K562 (cell line): ENCODE results near the gene PPARG. TPM values are rescaled to one million over a fixed set of nuclear protein-coding genes. Genes with fewer than 3 reads are reported as not detected.

Source experiments
- polyA plus RNA-seq, 8 experiments: library from polyadenylated mRNA; depleted of rRNA in 4 of 8; stranded (reverse) in 5 of 8; unstranded in 3 of 8; fragments of >200 nt; fragmentation: Nextera tagmentation in 2 of 8; fragmentation: Illumina TruSeq in 1 of 8; extraction: Ambion mirVana in 2 of 8; extraction: Trizol in 1 of 8; gene quantifications; 2 replicates each; pipeline versions ENCODE4 v1.2.1 to v1.2.3, GENCODE V29; 2011 to 2014; ENCODE audit warnings: inconsistent platforms in 1 of 8, missing spikeins in 1 of 8
- total RNA-seq, 7 experiments: library from RNA; depleted of rRNA in 6 of 7; stranded (reverse); fragments of >200 nt in 6 of 7; fragmentation: Illumina TruSeq in 2 of 7; extraction: Trizol in 2 of 7; gene quantifications; 2 replicates each; pipeline versions ENCODE4 v1.2.1 to v1.2.3, GENCODE V29; 2011 to 2021; ENCODE audit warnings: low replicate concordance in 1 of 7
- TF ChIP-seq, protein P1 (sequence below): fragments of 450-650 bp; IDR thresholded peaks from 2 replicates; pipeline ENCODE4 v1.6.1; 2016; ENCODE audit warnings: mild to moderate bottlenecking, moderate library complexity

PPARG gene
- total and polyA plus RNA-seq, 9 of the 15 experiments (the other 6 are each of a cell fraction or from before 2014, with no cell fraction given): not detected

DNA sequence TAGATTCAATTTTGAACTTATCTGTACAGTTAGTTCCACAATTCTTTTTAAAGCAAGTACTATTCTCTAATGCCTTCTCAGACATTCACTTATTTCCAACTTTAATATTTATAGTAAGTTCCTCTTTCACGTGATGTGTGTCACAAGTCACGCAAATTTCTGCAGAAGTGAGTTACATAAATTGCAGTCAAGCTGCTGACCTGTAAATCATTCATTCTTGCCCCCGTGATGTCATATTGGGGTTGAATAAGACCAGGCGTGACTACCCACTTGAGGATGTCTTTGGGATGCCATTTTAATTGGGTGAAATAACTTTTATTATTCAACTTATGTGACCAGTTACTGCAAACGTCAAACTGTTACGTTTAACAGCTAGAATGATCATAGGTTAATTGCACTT, 15.1 kb downstream of the PPARG start (continued):
- TF ChIP-seq, protein P1, sequence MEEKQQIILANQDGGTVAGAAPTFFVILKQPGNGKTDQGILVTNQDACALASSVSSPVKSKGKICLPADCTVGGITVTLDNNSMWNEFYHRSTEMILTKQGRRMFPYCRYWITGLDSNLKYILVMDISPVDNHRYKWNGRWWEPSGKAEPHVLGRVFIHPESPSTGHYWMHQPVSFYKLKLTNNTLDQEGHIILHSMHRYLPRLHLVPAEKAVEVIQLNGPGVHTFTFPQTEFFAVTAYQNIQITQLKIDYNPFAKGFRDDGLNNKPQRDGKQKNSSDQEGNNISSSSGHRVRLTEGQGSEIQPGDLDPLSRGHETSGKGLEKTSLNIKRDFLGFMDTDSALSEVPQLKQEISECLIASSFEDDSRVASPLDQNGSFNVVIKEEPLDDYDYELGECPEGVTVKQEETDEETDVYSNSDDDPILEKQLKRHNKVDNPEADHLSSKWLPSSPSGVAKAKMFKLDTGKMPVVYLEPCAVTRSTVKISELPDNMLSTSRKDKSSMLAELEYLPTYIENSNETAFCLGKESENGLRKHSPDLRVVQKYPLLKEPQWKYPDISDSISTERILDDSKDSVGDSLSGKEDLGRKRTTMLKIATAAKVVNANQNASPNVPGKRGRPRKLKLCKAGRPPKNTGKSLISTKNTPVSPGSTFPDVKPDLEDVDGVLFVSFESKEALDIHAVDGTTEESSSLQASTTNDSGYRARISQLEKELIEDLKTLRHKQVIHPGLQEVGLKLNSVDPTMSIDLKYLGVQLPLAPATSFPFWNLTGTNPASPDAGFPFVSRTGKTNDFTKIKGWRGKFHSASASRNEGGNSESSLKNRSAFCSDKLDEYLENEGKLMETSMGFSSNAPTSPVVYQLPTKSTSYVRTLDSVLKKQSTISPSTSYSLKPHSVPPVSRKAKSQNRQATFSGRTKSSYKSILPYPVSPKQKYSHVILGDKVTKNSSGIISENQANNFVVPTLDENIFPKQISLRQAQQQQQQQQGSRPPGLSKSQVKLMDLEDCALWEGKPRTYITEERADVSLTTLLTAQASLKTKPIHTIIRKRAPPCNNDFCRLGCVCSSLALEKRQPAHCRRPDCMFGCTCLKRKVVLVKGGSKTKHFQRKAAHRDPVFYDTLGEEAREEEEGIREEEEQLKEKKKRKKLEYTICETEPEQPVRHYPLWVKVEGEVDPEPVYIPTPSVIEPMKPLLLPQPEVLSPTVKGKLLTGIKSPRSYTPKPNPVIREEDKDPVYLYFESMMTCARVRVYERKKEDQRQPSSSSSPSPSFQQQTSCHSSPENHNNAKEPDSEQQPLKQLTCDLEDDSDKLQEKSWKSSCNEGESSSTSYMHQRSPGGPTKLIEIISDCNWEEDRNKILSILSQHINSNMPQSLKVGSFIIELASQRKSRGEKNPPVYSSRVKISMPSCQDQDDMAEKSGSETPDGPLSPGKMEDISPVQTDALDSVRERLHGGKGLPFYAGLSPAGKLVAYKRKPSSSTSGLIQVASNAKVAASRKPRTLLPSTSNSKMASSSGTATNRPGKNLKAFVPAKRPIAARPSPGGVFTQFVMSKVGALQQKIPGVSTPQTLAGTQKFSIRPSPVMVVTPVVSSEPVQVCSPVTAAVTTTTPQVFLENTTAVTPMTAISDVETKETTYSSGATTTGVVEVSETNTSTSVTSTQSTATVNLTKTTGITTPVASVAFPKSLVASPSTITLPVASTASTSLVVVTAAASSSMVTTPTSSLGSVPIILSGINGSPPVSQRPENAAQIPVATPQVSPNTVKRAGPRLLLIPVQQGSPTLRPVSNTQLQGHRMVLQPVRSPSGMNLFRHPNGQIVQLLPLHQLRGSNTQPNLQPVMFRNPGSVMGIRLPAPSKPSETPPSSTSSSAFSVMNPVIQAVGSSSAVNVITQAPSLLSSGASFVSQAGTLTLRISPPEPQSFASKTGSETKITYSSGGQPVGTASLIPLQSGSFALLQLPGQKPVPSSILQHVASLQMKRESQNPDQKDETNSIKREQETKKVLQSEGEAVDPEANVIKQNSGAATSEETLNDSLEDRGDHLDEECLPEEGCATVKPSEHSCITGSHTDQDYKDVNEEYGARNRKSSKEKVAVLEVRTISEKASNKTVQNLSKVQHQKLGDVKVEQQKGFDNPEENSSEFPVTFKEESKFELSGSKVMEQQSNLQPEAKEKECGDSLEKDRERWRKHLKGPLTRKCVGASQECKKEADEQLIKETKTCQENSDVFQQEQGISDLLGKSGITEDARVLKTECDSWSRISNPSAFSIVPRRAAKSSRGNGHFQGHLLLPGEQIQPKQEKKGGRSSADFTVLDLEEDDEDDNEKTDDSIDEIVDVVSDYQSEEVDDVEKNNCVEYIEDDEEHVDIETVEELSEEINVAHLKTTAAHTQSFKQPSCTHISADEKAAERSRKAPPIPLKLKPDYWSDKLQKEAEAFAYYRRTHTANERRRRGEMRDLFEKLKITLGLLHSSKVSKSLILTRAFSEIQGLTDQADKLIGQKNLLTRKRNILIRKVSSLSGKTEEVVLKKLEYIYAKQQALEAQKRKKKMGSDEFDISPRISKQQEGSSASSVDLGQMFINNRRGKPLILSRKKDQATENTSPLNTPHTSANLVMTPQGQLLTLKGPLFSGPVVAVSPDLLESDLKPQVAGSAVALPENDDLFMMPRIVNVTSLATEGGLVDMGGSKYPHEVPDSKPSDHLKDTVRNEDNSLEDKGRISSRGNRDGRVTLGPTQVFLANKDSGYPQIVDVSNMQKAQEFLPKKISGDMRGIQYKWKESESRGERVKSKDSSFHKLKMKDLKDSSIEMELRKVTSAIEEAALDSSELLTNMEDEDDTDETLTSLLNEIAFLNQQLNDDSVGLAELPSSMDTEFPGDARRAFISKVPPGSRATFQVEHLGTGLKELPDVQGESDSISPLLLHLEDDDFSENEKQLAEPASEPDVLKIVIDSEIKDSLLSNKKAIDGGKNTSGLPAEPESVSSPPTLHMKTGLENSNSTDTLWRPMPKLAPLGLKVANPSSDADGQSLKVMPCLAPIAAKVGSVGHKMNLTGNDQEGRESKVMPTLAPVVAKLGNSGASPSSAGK: no peak
